Transverse colon (tissue), 4 donors: ENCODE data around the gene SYT17. TPM values are rescaled to one million over a fixed set of nuclear protein-coding genes. Genes with fewer than 3 reads are reported as not detected.

Source experiments
- DNase-seq: peaks from one replicate; pipeline ENCODE4 v3.0.0-alpha.2; 2019
- H3K27ac ChIP-seq, 4 donors: fragments of 200-600 bp; sonication (generic); 2 replicates each; pipeline ENCODE4 v1.5.1; 2016 to 2018; ENCODE audit warnings: inconsistent platforms in 4 of 4
- H3K27me3 ChIP-seq: fragments of 200-600 bp; sonication (generic); 2 replicates; pipeline ENCODE4 v1.5.1; 2017; ENCODE audit warnings: inconsistent platforms
- H3K36me3 ChIP-seq, 4 donors: fragments of 200-600 bp; sonication (generic); 2 replicates each; pipeline ENCODE4 v1.5.1; 2017 to 2019; ENCODE audit warnings: inconsistent platforms in 4 of 4
- H3K4me1 ChIP-seq, 4 donors: fragments of 200-600 bp; sonication (generic); 2 replicates each; pipeline ENCODE4 v1.5.1; 2017 to 2020; ENCODE audit warnings: inconsistent platforms in 4 of 4
- H3K4me3 ChIP-seq, 4 donors: fragments of 200-600 bp; sonication (generic); 1 replicate in 1 of 4; 2 replicates in 3 of 4; pipeline versions ENCODE4 v1.5.1 to v1.6.1; 2017 to 2019; ENCODE audit warnings: inconsistent platforms in 4 of 4
- H3K9me3 ChIP-seq, 2 donors: fragments of 200-600 bp; sonication (generic); 2 replicates each; pipeline ENCODE4 v1.5.1; 2017 to 2019; ENCODE audit warnings: inconsistent platforms in 2 of 2
- EP300 ChIP-seq: sonication (generic); formaldehyde crosslinking; IDR thresholded peaks from one replicate; pipeline ENCODE4 v1.6.1; 2017; ENCODE audit warnings: antibody characterized with exemption, low read depth
- POLR2A ChIP-seq: fragments of 450-650 bp; IDR thresholded peaks from one replicate; pipeline ENCODE4 v1.6.1; 2016; ENCODE audit warnings: antibody characterized with exemption, mild to moderate bottlenecking, moderate library complexity
- POLR2AphosphoS5 ChIP-seq, 3 donors: sonication (generic); formaldehyde crosslinking; IDR thresholded peaks; one replicate each; pipeline ENCODE4 v1.6.1; 2016; ENCODE audit warnings: antibody characterized with exemption in 3 of 3
- WGBS, 2 donors: methylation state at CpG; one replicate each; pipeline ENCODE4 v1.1.5; 2018; ENCODE audit warnings: low coverage in 1 of 2; 5-methylcytosine and 5-hydroxymethylcytosine counted together
- in situ Hi-C, 4 donors: fragments of 200-750 bp; cut with MboI; loops; one replicate each; pipeline versions ENCODE4 v1.15.0 to v1.15.1; 2017; ENCODE audit warnings: low sequenced_read_pairs in 3 of 4, low pct_ligation_motif_present in 1 of 4, low pct_unique_long_range_greater_than_20kb in 1 of 4
- intact Hi-C: fragments of 100-400 bp; cut with DNase I; formaldehyde crosslinking; loops from one replicate; pipeline ENCODE4 v1.15.1; 2023; ENCODE audit warnings: low total_unique reads
- total RNA-seq, 4 donors: library from RNA; depleted of rRNA; stranded (reverse); fragments of >200 nt; gene quantifications; one replicate each; pipeline ENCODE4 v1.1.0, GENCODE V29; 2016
- TF ChIP-seq, protein P1 (sequence below), 5 experiments: fragments of 200-600 bp in 3 of 5; fragments of 450-650 bp in 2 of 5; sonication (generic) in 3 of 5; IDR thresholded peaks; 1 replicate in 2 of 5; 2 replicates in 3 of 5; pipeline ENCODE4 v1.5.1; 2016 to 2017; ENCODE audit warnings: antibody characterized with exemption in 5 of 5, inconsistent platforms in 3 of 5, mild to moderate bottlenecking in 2 of 5, moderate library complexity in 1 of 5

Gene SYT17
- total RNA-seq, 4 donors from 2014 or later = 9.1 to 51.7 (median 19.1) TPM

- H3K27ac ChIP-seq = no peak overlapping the region
- 88 to 89% methylated on average over 3 to 4 of the region's 4 CpGs for WGBS, 2 donors
- H3K4me1 ChIP-seq = no peaks in the 10 kb centered on the region
- H3K9me3 ChIP-seq = no peaks in the 10 kb centered on the region
- no peak overlapping the region for H3K4me3 ChIP-seq
- intact Hi-C loops (no loop called here), in situ Hi-C loops (no loop called here)
- TF ChIP-seq POLR2AphosphoS5 (IDR thresholded peaks at IDR 0.05) = no peak
- no peak for TF ChIP-seq EP300
- no peak for TF ChIP-seq POLR2A
- TF ChIP-seq, protein P1, sequence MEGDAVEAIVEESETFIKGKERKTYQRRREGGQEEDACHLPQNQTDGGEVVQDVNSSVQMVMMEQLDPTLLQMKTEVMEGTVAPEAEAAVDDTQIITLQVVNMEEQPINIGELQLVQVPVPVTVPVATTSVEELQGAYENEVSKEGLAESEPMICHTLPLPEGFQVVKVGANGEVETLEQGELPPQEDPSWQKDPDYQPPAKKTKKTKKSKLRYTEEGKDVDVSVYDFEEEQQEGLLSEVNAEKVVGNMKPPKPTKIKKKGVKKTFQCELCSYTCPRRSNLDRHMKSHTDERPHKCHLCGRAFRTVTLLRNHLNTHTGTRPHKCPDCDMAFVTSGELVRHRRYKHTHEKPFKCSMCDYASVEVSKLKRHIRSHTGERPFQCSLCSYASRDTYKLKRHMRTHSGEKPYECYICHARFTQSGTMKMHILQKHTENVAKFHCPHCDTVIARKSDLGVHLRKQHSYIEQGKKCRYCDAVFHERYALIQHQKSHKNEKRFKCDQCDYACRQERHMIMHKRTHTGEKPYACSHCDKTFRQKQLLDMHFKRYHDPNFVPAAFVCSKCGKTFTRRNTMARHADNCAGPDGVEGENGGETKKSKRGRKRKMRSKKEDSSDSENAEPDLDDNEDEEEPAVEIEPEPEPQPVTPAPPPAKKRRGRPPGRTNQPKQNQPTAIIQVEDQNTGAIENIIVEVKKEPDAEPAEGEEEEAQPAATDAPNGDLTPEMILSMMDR (IDR thresholded peaks at IDR 0.05) = no peak
- no peak for DNase-seq
- no peaks in the 10 kb centered on the region for H3K36me3 ChIP-seq
- H3K27me3 ChIP-seq = no peaks in the 10 kb centered on the region
Measured at GRCh38 chr16:19287241-19287640, 119.2 kb downstream of the SYT17 start.

GRCh38 chr16:19288872-19289799 is 121.1 kb downstream of the SYT17 start:
- H3K9me3 ChIP-seq = no peaks in the 10 kb centered on the region
- TF ChIP-seq, protein P1 (IDR thresholded peaks at IDR 0.05) = no peak
- TF ChIP-seq EP300 (no peak), POLR2AphosphoS5 (IDR thresholded peaks at IDR 0.05) (no peak), POLR2A (no peak)
- H3K36me3 ChIP-seq = no peaks in the 10 kb centered on the region
- H3K27me3 ChIP-seq = no peaks in the 10 kb centered on the region
- WGBS, 2 donors = 70 to 88% methylated on average over 2 to 7 of the region's 7 CpGs
- no peak overlapping the region for H3K27ac ChIP-seq
- in situ Hi-C loops = no loop called here
- intact Hi-C loops = no loop called here
- H3K4me3 ChIP-seq = no peak overlapping the region
- no peak for DNase-seq
- no peaks in the 10 kb centered on the region for H3K4me1 ChIP-seq

DNA sequence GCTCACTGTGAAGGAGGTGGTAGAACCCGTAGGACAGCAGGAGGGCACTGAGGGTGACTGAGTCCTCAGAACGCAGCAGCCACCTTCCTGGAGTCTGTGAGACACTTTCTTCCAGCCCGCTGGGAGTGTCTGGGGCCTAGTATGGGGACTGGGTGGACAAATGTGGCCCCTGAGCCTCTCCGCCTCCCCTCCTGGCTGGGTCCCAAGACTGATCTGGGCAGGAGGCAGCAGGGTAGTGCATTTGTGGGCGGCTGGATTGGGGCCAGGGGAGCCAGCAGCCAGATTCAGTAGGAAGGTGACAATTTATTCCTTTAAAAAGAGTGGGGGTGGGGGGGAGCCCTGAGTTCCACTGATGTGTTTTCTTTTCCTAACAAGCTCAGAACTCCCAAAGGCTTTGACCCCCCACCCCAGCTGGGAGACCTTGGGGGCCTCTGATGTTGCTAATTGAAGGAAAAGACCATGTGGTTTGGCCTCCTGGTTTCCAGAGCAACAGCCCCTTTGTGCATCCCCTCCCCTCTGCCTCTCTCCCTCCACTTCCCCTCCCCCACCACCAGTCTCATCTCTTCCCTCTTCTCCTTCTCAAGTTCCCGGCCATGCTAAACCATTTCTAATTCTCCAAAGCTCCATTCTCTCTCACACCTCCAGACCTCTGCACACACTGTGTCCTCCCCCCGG is 121.9 kb downstream of the SYT17 start:
- in situ Hi-C loops = no loop called here

DNA sequence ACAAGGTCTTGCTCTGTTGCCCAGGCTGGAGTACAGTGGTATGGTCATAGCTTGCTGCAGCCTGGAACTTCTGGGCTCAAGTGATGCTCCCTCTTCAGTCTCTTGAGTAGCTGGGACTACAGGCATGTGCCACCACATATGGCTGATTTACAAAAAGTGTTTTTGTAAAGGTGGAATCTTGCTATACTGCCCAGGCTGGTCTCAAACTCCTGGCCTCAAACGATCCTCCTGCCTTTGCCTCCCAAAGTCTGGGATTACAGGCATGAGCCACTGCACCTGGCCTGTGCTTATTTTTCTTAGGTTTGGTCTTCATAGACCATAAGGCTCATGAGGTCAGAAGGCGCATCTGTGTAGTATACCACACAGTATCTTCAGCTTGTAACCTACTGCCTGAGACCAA is 122.8 kb downstream of the SYT17 start:
- intact Hi-C loops = no loop called here
- Histone ChIP-seq H3K9me3 (no peaks in the 10 kb centered on the region), H3K4me1 (no peaks in the 10 kb centered on the region), H3K27ac (no peak overlapping the region), H3K27me3 (no peaks in the 10 kb centered on the region), H3K4me3 (no peak overlapping the region), H3K36me3 (no peaks in the 10 kb centered on the region)
- 74 to 90% methylated on average over 2 of the region's 2 CpGs for WGBS, 2 donors
- in situ Hi-C loops = no loop called here
- TF ChIP-seq POLR2A = no peak
- TF ChIP-seq, protein P1 (IDR thresholded peaks at IDR 0.05) = no peak
- no peak for TF ChIP-seq POLR2AphosphoS5 (IDR thresholded peaks at IDR 0.05)
- TF ChIP-seq EP300 = no peak
- no peak for DNase-seq

More for the DNA sequence above, 121.9 kb downstream of the SYT17 start:
- intact Hi-C loops = no loop called here
- DNase-seq = no peak
- no peak overlapping the region for H3K27ac ChIP-seq
- no peaks in the 10 kb centered on the region for H3K4me1 ChIP-seq
- H3K4me3 ChIP-seq = no peak overlapping the region
- no peaks in the 10 kb centered on the region for H3K36me3 ChIP-seq
- H3K27me3 ChIP-seq = no peaks in the 10 kb centered on the region
- TF ChIP-seq EP300 = no peak
- TF ChIP-seq POLR2A = no peak
- TF ChIP-seq, protein P1 (IDR thresholded peaks at IDR 0.05) = no peak
- no peak for TF ChIP-seq POLR2AphosphoS5 (IDR thresholded peaks at IDR 0.05)
- H3K9me3 ChIP-seq = no peaks in the 10 kb centered on the region
- WGBS, 2 donors = 68 to 75% methylated on average over 2 to 7 of the region's 7 CpGs
